Measurements from ENCODE around the gene RAB11FIP3. TPM values are rescaled to one million over a fixed set of nuclear protein-coding genes. Genes with fewer than 3 reads are reported as not detected.
A peak's percentile ranks its signal among the peaks of the same experiment; 100 is the strongest.

The RAB11FIP3 gene
- total RNA-seq, 1 donor from 2014 or later, result 52.1 TPM

DNA sequence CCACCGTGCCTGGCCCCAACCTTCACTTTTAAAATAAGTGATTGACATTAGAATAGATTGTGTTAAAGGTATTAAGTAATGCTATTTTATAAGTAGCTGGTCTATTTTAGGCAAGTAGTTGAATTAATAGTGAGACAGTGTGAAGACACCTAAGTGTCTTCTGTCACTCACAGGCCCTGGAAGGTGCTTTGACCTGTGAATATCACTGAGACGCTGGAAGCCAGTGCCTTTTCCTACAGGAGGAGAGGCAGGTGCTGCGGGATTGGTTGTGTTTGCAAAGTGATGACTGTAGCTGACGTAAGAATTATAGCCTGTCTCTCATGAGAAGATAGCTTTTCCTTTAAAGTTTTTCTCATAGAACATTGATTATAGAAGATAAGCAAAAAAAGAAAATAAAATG is 45.0 kb downstream of the RAB11FIP3 start:
- H3K4me1 Mint-ChIP-seq (ENCODE audit: unreplicated experiment), result peaks cover 21% of the 10 kb centered on the region
- H3K9me3 Mint-ChIP-seq, result no peaks in the 10 kb centered on the region
- H3K27ac Mint-ChIP-seq, result peak overlapping the region; percentile 29
- TF ChIP-seq, protein P1, sequence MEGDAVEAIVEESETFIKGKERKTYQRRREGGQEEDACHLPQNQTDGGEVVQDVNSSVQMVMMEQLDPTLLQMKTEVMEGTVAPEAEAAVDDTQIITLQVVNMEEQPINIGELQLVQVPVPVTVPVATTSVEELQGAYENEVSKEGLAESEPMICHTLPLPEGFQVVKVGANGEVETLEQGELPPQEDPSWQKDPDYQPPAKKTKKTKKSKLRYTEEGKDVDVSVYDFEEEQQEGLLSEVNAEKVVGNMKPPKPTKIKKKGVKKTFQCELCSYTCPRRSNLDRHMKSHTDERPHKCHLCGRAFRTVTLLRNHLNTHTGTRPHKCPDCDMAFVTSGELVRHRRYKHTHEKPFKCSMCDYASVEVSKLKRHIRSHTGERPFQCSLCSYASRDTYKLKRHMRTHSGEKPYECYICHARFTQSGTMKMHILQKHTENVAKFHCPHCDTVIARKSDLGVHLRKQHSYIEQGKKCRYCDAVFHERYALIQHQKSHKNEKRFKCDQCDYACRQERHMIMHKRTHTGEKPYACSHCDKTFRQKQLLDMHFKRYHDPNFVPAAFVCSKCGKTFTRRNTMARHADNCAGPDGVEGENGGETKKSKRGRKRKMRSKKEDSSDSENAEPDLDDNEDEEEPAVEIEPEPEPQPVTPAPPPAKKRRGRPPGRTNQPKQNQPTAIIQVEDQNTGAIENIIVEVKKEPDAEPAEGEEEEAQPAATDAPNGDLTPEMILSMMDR (conservative IDR thresholded peaks at IDR 0.05), result no peak
- H3K27me3 Mint-ChIP-seq, result no peaks in the 10 kb centered on the region
- H3K36me3 Mint-ChIP-seq, result peaks cover 8% of the 10 kb centered on the region
- H3K4me3 Mint-ChIP-seq, result no peak overlapping the region
- no peak for DNase-seq (ENCODE audit: extremely low spot score, unreplicated experiment)

DNA sequence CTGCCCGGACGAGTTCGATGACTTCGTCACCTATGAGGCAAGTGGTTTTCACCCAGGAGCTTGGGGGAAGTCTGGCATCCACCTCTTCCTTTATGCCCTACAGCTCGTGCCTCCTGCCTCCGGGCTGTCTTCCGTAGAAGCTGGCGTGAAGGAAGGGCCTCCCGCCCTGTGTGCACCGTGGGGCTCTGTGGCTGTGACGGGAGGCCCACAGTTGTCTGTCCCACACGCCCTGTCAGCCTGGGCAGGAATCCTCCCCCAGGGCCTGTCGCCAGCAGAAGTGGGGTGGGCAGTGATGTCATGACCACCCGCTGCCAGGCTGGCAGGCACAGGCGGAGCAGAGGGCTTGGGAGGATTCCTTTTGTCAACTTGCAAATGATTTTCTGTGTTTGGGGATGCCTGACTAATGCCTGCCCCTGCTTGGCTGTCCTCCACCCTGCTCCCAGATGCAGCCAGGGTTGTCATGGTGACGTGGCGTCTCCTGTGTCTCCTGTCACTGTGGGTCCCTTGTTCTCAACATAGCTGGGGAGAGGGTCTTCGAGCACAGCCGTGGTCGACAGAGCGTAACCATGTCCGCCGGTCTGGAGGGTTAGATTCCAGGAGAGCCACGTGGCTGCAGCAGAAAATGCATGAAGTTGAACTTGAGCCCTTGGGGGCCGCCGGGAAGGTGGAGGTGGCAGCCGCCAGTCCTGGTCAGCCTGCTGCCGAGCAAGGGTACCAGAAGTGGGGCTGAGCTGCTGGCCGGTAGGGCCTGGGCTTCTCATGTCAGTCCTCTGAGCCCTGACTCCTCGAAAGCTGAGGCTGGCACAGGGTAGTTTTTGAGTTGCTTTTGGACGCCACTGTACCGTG is 46.1 kb downstream of the RAB11FIP3 start:
- Mint-ChIP-seq H3K4me1 (ENCODE audit: unreplicated experiment) (peaks cover 21% of the 10 kb centered on the region), H3K4me3 (no peak overlapping the region)

DNA sequence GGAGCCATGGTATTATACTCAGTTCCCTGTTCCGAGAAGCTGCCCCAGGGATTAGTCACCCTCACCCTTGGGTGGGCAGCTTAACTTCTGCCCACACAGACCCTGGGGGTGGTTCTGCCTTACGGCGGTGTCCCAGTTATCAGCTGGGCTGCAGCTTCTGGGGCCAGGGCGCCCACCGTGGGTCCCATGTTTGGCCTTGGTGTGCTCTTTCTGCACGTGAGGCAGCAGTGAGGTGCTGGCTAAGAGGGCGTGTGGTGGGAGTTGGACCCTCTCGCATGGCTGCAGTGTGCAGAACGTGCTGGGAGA is 46.7 kb downstream of the RAB11FIP3 start:
- peaks cover 8% of the 10 kb centered on the region for H3K36me3 Mint-ChIP-seq
- peaks cover 21% of the 10 kb centered on the region for H3K4me1 Mint-ChIP-seq (ENCODE audit: unreplicated experiment)
- DNase-seq (ENCODE audit: extremely low spot score, unreplicated experiment), result no peak
- no peaks in the 10 kb centered on the region for H3K9me3 Mint-ChIP-seq
- TF ChIP-seq, protein P1 (conservative IDR thresholded peaks at IDR 0.05), result no peak
- no peak overlapping the region for H3K4me3 Mint-ChIP-seq
- H3K27ac Mint-ChIP-seq, result no peak overlapping the region
- no peaks in the 10 kb centered on the region for H3K27me3 Mint-ChIP-seq

More for the DNA sequence above, 46.1 kb downstream of the RAB11FIP3 start:
- no peak for DNase-seq (ENCODE audit: extremely low spot score, unreplicated experiment)
- Mint-ChIP-seq H3K27ac (no peak overlapping the region), H3K36me3 (peaks cover 8% of the 10 kb centered on the region), H3K27me3 (no peaks in the 10 kb centered on the region), H3K9me3 (no peaks in the 10 kb centered on the region)
- TF ChIP-seq, protein P1 (conservative IDR thresholded peaks at IDR 0.05), result no peak

DNA sequence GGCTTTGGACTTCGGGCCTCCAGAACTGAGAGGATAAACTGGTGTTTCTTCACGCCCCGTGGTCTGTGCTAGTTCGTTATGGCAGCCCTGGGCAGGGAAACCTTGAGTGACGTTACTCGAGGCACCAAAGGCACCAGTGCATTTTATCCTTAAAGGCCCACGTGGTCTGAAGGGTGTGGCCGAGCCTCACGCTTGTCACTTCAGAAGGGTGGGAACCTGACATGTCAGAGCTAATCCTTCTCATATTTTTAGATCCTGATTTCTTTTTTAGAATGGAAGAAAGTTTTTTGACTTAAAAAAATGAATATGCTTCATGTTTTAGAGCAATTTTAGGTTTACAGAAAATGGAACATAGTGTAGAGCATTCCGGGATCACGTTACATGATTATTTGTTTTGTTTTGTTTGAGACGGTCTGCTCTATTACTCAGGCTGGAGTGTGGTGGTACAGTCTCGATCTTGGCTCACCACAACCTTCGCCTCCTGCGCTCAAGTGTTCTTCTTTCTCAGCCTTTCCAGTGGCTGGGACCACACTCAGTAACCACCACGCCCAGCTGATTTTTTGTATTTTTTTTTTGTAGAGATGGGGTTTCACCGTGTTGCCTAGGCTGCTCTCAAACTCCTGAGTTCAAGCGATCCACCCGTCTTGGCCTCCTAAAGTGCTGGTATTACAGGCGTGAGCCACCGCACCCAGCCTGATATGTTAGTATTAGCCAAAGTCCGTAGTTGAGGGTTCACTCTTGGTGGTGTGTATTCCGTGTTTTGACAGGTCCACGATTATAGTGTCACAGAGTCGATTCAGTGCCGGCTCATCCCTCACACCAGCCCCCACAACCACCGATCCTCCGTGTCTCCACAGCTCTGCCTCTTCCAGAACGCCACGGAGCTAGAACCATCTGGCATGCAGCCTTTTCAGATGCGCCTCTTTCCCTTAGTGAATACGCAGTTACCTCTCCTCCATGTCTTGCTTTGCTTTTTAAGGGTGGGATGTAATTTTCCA is 47.9 kb downstream of the RAB11FIP3 start:
- Mint-ChIP-seq H3K27ac (no peak overlapping the region), H3K9me3 (no peaks in the 10 kb centered on the region), H3K36me3 (peaks cover 8% of the 10 kb centered on the region), H3K4me3 (no peak overlapping the region), H3K4me1 (ENCODE audit: unreplicated experiment) (peaks cover 19% of the 10 kb centered on the region), H3K27me3 (no peaks in the 10 kb centered on the region)
- DNase-seq (ENCODE audit: extremely low spot score, unreplicated experiment), result no peak
- TF ChIP-seq, protein P1 (conservative IDR thresholded peaks at IDR 0.05), result no peak

DNA sequence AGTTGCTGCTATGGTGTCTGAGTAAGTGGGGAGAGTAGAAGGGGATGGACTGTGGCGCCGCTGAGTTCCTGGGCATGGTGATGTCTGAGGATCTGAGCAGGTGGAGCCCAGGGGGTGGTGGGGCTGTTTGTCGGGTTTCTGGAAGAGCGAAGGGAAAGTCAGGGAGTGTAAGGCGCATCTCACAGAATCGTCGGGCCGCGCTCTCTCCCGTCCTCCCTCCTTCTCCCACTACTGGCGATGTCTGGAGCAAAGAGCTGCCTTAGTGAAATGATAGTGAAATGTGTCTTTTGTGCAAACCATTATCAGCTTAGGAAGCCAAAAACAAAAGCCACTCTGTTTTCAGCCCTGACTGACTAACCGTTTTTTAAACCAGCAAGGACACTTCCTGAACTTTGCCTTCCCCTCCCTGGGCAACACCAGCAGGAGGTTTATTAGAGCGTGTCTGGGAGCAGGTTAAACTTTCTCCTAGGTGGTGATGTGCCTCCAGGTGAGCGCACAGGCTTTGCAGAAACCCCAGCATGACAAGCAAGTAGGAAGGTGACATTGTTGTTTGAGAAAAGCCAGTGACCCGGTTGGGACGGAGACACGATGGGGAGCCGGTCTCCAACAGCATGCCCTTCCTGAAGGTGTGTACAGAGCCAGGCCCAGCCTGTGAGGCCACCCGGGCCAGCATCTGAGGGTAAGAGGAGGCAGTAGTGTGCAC is 49.1 kb downstream of the RAB11FIP3 start:
- no peak for DNase-seq (ENCODE audit: extremely low spot score, unreplicated experiment)
- Mint-ChIP-seq H3K27me3 (no peaks in the 10 kb centered on the region), H3K9me3 (no peaks in the 10 kb centered on the region), H3K36me3 (peaks cover 8% of the 10 kb centered on the region), H3K4me1 (ENCODE audit: unreplicated experiment) (peaks cover 17% of the 10 kb centered on the region), H3K4me3 (peak overlapping the region; percentile 27), H3K27ac (peak overlapping the region; percentile 67)
- TF ChIP-seq, protein P1 (conservative IDR thresholded peaks at IDR 0.05), result no peak

All from type B pancreatic cell (in vitro differentiated cells).